GM19467 (cell line): ENCODE data around the gene MLYCD.

Experiments
- ATAC-seq: cut with Tn5 transposase; IDR thresholded peaks from one replicate; pipeline ENCODE4 v1.9.1; 2021; ENCODE audit warnings: mild to moderate bottlenecking, moderate library complexity; ENCODE audit not compliant: unreplicated experiment

Gene MLYCD

GRCh38 chr16:83899272-83899897, 470 bp downstream of the MLYCD start:
- ATAC-seq: peak; percentile 39

GRCh38 chr16:83899978-83900377, 1.1 kb downstream of the MLYCD start:
- ATAC-seq: no peak

DNA sequence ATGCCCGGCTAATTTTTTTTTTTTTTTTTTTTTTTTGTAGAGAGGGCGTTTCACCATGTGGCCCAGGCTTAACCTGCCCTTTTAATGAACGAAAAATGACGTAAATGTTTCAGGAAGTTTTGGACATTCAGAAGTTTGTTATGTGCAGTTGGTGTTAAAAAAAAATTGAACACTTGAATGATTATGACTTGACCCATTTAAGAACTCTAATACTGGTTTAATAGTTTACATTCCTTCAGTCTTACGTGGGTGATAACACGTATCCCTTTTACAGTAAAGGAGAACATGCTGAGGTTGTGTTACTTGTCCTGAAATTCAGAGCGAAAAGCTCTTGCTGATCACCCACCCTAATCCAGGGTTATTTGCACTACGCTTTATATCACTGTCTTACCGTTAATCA, 1.7 kb downstream of the MLYCD start:
- ATAC-seq: no peak

DNA sequence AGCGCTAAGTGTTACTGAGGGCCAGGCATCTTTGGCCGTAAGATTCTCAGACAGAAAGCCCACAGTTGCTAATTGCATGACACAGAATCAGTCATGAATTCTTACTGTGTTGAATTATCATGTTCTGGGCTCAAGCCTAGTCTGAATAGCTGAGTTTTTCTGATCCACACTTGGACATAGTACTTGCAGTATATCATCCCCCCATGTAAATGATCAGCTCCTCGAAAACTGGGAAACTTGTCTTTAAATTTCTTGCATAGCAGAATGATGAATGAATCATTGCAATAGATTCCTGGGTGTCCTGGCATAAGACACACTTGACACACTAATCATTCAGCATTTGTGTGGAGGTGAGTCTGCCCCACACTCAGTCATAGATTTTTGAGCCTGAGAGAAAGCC, 2.2 kb downstream of the MLYCD start:
- no peak for ATAC-seq

DNA sequence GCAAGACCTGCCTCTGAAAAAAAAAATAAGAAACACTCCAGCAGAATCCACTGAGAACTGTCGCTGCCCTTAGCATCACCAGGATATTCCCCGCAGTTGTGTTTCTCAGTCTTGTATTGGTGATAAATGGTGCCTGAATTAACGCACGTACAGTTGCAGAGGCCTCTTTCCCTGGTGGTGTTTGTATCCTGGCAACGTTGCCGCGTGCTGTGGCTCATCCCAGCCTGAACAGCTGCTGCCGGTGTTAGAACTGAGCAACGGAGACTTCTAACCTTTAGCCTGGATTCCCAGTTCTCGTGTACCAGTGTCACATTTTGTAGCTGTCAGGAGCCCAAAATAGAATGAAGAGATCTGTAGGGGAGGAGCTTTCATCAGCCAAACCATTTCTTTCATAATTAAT, 4.8 kb downstream of the MLYCD start:
- ATAC-seq: no peak

- ATAC-seq: no peak
These were observed 7.8 kb downstream of the MLYCD start for GRCh38 chr16:83906683-83907082.

DNA sequence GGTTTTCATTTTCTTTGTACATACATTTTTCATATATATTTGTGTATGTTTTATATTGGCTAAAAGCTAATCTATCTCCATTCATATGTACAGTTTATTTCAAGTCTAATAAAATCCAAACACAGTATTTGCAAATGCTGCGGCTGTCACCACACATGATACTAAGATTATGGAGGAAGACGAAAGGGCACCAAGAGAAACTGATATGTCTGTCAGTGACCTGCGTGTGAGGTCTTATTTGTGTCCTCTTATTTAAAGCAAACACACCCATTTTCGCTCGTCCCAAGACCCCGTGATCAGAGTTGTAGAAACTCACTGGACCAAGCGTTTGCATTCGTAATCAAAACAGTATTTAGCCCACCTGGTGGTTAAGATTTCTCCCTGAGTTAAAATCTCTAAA, 8.2 kb downstream of the MLYCD start:
- no peak for ATAC-seq

GRCh38 chr16:83907631-83908250, 8.8 kb downstream of the MLYCD start:
- ATAC-seq: no peak

DNA sequence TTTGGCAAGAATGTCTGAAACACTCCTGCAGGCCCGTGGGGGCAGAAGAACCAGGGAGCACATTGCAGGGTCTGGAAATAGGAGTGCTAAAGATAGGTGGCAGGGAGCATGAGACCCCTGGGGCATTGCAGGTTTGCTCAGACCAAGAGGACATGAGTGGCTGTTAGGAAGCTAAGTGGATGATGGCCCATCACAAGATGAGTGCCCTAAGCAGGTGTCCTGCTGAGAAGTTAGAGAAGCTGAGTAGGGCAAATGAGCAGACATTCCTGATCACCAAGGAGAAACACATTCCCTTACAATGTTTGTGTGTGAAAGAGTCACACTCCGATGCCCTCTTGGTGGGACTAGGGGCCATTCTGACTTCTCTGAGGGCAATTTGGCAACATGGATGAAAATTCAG, 9.9 kb downstream of the MLYCD start:
- ATAC-seq: no peak

GRCh38 chr16:83911290-83911689, 12.4 kb downstream of the MLYCD start:
- ATAC-seq: no peak

DNA sequence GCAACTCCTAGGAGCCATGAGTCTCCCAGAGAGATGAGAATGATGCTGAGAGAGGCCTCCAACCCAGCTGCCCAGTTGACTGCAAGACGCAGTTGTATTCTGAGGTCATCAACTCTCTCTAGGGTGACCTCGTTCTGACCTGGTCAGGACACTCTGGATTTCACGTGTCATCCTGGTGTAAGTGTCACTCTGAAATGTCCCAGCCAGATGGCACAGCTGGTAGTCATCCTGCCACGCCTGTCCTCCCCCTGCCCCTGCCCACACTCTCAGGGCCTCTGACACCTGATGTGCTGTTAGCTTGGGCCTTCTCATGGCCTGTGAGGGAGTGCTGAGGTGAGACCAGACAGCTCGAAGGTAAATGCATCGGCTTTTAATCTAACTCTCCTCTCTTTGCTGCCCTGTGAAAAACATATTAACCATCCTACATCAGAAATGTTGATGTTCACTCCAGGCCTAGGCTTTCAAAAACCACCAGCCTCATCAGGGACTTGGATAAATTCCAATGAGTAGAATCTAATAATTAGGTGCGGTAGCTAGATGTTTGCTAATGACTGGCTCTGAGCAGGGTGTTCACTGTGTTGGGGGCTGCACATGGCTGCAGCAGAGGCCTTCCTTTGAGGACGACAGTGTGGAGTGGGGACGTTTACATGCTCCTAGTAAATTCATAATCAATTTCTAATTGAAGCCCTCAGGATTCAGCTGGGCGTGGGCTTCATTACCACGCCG, 13.8 kb downstream of the MLYCD start:
- ATAC-seq: no peak

- ATAC-seq: no peak
These were observed 14.3 kb downstream of the MLYCD start for GRCh38 chr16:83913245-83913633.

GRCh38 chr16:83914091-83914710, 15.3 kb downstream of the MLYCD start:
- ATAC-seq: no peak

DNA sequence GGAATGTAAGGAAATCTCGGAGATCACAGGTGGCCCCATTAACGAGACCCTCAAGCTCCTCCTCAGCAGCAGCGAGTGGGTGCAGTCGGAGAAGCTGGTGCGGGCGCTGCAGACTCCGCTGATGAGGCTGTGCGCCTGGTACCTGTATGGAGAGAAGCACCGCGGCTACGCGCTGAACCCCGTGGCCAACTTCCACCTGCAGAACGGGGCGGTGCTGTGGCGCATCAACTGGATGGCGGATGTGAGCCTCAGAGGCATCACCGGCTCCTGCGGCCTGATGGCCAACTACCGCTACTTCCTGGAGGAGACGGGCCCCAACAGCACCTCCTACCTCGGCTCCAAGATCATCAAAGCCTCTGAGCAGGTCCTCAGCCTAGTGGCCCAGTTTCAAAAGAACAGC, 16.2 kb downstream of the MLYCD start:
- no peak for ATAC-seq

GRCh38 chr16:83915491-83915890, 16.6 kb downstream of the MLYCD start:
- ATAC-seq: no peak

- ATAC-seq: no peak
These were observed 18.5 kb downstream of the MLYCD start for GRCh38 chr16:83917152-83918120.

DNA sequence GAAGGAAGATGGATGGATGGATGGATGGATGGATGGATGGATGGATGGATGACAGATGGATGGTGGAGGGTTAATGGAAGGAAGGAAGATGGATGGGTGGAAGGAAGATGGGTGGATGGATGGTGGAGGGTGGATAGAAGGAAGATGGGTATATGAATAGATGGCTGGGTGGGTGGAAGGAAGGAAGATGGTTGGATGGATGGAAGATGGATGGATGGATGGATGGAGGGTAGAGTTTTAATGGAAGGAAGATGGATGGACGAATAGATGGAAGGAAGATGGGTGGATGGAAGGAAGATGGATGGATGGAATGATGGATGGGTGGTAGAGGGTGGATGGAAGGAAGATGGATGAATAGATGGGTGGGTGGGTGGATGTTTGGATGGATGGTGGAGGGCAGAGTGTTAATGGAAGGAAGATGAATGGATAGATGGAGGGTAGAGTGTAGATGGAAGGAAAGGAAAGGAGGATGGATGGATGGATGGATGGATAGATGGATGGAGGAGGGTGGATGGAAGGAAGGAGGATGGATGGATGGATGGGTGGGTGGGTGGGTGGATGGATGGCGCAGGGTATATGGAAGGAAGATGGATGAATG, 22.1 kb downstream of the MLYCD start:
- ATAC-seq: no peak

DNA sequence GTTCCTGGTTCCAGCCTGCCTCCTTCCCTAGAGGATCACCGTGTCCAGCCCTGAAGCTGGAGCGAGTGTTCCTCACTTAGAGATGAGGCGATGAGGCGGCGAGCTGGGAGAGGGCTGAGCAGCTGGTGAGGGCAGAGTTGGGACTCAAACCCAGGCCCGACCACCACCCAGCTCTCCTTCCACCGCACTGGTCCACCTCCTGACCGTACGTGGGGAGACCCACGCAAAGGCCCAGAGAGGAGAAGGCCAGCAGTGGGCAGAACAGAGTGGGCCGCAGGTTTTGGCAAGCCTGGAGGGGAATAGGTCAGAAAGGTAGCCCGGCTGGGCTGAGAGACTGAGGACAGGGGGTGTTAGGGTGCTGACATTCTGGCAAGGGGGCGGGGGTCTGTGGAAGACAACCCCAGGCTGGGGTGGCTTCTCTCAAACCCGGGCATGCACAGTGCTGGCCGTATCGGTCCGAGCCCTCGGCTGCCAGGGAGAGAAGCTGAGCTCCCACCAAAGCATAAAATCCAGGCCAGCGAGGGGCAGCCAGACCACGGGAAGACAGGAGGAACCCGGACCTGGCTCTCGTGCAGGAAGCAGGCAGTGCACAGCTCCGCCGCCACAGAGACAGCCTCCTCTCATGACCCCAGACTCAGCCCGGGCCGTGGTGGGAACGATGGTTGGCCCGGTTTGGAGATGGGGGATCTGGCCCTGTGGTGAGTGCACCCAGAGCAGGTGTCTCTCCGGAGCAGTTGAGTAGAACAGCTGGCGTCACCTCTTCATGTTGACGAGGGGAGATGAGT, 24.9 kb downstream of the MLYCD start:
- no peak for ATAC-seq

GRCh38 chr16:83924686-83925085, 25.8 kb downstream of the MLYCD start:
- ATAC-seq: no peak
